ENCODE measurements around the gene DACT1.

DNA sequence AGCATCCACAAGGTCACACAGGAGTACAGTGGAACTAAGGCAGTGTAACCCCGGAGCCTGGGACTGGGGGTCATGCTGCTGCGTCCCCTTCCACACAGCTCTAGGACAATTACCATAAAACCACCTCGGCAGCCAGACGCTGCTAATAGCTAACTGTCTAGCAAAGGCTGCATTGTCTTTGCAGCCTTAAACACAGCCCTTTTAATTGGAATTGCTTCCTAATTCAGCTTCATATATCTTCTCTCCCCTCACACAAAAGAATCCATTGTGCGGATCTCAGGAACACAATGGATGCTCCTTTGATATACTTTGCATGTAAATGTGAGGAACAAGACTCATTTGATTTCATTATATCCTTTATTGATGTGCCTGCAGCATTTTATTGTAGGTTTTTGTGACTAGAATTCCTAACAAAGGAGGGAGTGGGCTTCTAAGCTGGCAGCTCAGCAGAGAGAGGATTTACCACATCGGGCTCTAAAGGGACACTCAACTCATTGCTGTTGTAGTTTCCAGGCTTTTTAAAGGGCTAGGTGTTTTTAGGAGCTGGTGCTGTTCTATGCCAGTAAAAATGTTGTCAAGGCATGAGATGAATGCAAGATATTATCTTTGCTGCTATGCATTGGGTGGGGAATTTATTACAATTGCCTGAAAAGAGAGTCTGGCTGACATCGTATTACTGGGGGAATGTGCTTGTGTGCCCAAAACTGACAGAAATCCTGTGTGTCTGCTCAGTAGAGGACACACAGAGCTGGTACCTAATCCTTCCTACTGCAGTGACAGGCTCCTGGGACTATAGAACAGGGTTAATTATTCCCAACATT, 30.4 kb upstream of the DACT1 start:
- TF ChIP-seq, protein P1, sequence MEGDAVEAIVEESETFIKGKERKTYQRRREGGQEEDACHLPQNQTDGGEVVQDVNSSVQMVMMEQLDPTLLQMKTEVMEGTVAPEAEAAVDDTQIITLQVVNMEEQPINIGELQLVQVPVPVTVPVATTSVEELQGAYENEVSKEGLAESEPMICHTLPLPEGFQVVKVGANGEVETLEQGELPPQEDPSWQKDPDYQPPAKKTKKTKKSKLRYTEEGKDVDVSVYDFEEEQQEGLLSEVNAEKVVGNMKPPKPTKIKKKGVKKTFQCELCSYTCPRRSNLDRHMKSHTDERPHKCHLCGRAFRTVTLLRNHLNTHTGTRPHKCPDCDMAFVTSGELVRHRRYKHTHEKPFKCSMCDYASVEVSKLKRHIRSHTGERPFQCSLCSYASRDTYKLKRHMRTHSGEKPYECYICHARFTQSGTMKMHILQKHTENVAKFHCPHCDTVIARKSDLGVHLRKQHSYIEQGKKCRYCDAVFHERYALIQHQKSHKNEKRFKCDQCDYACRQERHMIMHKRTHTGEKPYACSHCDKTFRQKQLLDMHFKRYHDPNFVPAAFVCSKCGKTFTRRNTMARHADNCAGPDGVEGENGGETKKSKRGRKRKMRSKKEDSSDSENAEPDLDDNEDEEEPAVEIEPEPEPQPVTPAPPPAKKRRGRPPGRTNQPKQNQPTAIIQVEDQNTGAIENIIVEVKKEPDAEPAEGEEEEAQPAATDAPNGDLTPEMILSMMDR (IDR thresholded peaks at IDR 0.05): no peak
- TF ChIP-seq POLR2A (IDR thresholded peaks at IDR 0.05): no peak
